OCI-LY7 (cell line): ENCODE data around the gene STAG2. TPM values are rescaled to one million over a fixed set of nuclear protein-coding genes. Genes with fewer than 3 reads are reported as not detected.

Source experiments
- BruUV-seq: library from RNA; stranded (reverse); fragments of 400-500 nt; replicated peaks from 2 replicates; lab custom pipeline; 2021; lab: Mats Ljungman, UMichigan
- CTCF ChIA-PET: fragments of 300-600 bp; sonication (Branson Sonifier 250); formaldehyde crosslinking; loops from one replicate; lab custom pipeline; 2022; ENCODE audit warnings: antibody characterized with exemption; ENCODE audit not compliant: unreplicated experiment; lab: Charles Lee
- POLR2A ChIA-PET: fragments of 300-600 bp; sonication (Branson Sonifier 250); formaldehyde crosslinking; loops from one replicate; lab custom pipeline; 2022; ENCODE audit warnings: antibody characterized with exemption; lab: Charles Lee
- DNase-seq: peaks from one replicate; pipeline ENCODE4 v3.0.0-alpha.2; 2015; ENCODE audit warnings: low spot score
- H2AFZ ChIP-seq: fragments of 200-600 bp; sonication (generic), shearing (Covaris generic); 2 replicates; pipeline ENCODE4 v1.6.1; 2014; ENCODE audit warnings: mild to moderate bottlenecking, antibody characterized with exemption, low read length, moderate library complexity
- H3K27ac ChIP-seq: fragments of 200-600 bp; sonication (generic); 2 replicates; pipeline ENCODE4 v1.5.1; 2014; ENCODE audit warnings: mixed run types, low read depth, mild to moderate bottlenecking, moderate library complexity, low read length, inconsistent platforms; ENCODE audit not compliant: poor library complexity, severe bottlenecking
- H3K36me3 ChIP-seq: fragments of 200-600 bp; sonication (generic); 2 replicates; pipeline ENCODE4 v1.6.1; 2014; ENCODE audit warnings: mild to moderate bottlenecking, antibody characterized with exemption, low read length, moderate library complexity, mixed read lengths; ENCODE audit not compliant: insufficient read depth
- H3K4me1 ChIP-seq: fragments of 200-600 bp; sonication (generic); 2 replicates; pipeline ENCODE4 v1.5.1; 2014; ENCODE audit warnings: mild to moderate bottlenecking, low read length; ENCODE audit not compliant: insufficient read depth, poor library complexity, severe bottlenecking
- H3K4me2 ChIP-seq: fragments of 200-600 bp; sonication (generic); 2 replicates; pipeline ENCODE4 v1.6.1; 2014; ENCODE audit warnings: mild to moderate bottlenecking, low read length
- H3K4me3 ChIP-seq: fragments of 200-600 bp; sonication (generic); 2 replicates; pipeline ENCODE4 v1.5.1; 2014; ENCODE audit warnings: mild to moderate bottlenecking, low read depth, low read length; ENCODE audit not compliant: poor library complexity, severe bottlenecking
- H3K79me2 ChIP-seq: fragments of 200-600 bp; sonication (generic); 2 replicates; pipeline ENCODE4 v1.6.1; 2016; ENCODE audit warnings: low read depth, mild to moderate bottlenecking, low read length, moderate library complexity, mixed read lengths; ENCODE audit not compliant: insufficient read depth
- H3K9me2 ChIP-seq: fragments of 200-600 bp; sonication (generic); 2 replicates; pipeline ENCODE4 v1.6.1; 2016; ENCODE audit warnings: mild to moderate bottlenecking, low read length, mixed read lengths; ENCODE audit not compliant: insufficient read depth
- H3K9me3 ChIP-seq: fragments of 200-600 bp; sonication (generic); 2 replicates; pipeline ENCODE4 v1.6.1; 2014; ENCODE audit warnings: mild to moderate bottlenecking, mixed run types, low read length, mixed read lengths
- H4K20me1 ChIP-seq: fragments of 200-600 bp; sonication (generic); 2 replicates; pipeline ENCODE4 v1.6.1; 2014; ENCODE audit warnings: mild to moderate bottlenecking, antibody characterized with exemption, low read length, moderate library complexity, mixed read lengths; ENCODE audit not compliant: insufficient read depth
- CTCF ChIP-seq: fragments of 200-600 bp; sonication (generic); conservative IDR thresholded peaks from 2 replicates; pipeline ENCODE4 v1.5.1; 2014; ENCODE audit warnings: mild to moderate bottlenecking, antibody characterized with exemption, low read length, moderate library complexity, mixed read lengths
- EZH2phosphoT487 ChIP-seq: fragments of 200-600 bp; sonication (generic); IDR thresholded peaks from 2 replicates; pipeline ENCODE4 v1.6.1; 2018; ENCODE audit warnings: low read depth, borderline replicate concordance, mild to moderate bottlenecking, mixed run types, antibody characterized with exemption, low read length, moderate library complexity, mixed read lengths
- intact Hi-C: fragments of 100-400 bp; cut with micrococcal nuclease; formaldehyde crosslinking; loops from one replicate; pipeline ENCODE4 v1.10.0; 2022; ENCODE audit not compliant: unreplicated experiment
- total RNA-seq, 2 experiments: library from RNA; depleted of rRNA in 1 of 2; stranded (reverse); fragments of >200 nt in 1 of 2; shearing (Covaris generic) in 1 of 2; gene quantifications; 2 replicates each; pipeline ENCODE4 v1.2.3, GENCODE V29; 2014 to 2022

Gene STAG2
- total RNA-seq, 2 experiments from 2014 or later = 56.7 to 68.9 TPM

- Histone ChIP-seq H3K4me3 (no peak overlapping the region), H3K36me3 (no peaks in the 10 kb centered on the region), H3K9me3 (no peaks in the 10 kb centered on the region), H4K20me1 (no peaks in the 10 kb centered on the region), H3K27ac (no peak overlapping the region), H3K79me2 (no peaks in the 10 kb centered on the region), H3K9me2 (no peaks in the 10 kb centered on the region), H3K4me1 (no peaks in the 10 kb centered on the region), H2AFZ (no peak overlapping the region), H3K4me2 (no peak overlapping the region)
- POLR2A ChIA-PET = no interaction called here
- TF ChIP-seq CTCF (no peak), EZH2phosphoT487 (no peak)
- CTCF ChIA-PET = no interaction called here
- no peak for DNase-seq
- intact Hi-C loops = no loop called here
- BruUV-seq = no TSS peak
Observed at GRCh38 chrX:123943074-123943473, 18.4 kb upstream of the STAG2 start.

- POLR2A ChIA-PET = no interaction called here
- no peaks in the 10 kb centered on the region for H3K9me2 ChIP-seq
- BruUV-seq = no TSS peak
Observed at GRCh38 chrX:123943488-123943887, 18.0 kb upstream of the STAG2 start.

More at GRCh38 chrX:123943488-123943887, 18.0 kb upstream of the STAG2 start:
- Histone ChIP-seq H3K79me2 (no peaks in the 10 kb centered on the region), H3K9me3 (no peaks in the 10 kb centered on the region), H3K4me2 (no peak overlapping the region), H3K4me3 (no peak overlapping the region), H3K36me3 (no peaks in the 10 kb centered on the region), H2AFZ (no peak overlapping the region), H3K4me1 (no peaks in the 10 kb centered on the region), H4K20me1 (no peaks in the 10 kb centered on the region), H3K27ac (no peak overlapping the region)
- CTCF ChIA-PET = no interaction called here
- no peak for DNase-seq
- intact Hi-C loops = no loop called here
- TF ChIP-seq CTCF (no peak), EZH2phosphoT487 (no peak)
